Measurements from ENCODE around the gene SEMA4B.

SEMA4B gene

DNA sequence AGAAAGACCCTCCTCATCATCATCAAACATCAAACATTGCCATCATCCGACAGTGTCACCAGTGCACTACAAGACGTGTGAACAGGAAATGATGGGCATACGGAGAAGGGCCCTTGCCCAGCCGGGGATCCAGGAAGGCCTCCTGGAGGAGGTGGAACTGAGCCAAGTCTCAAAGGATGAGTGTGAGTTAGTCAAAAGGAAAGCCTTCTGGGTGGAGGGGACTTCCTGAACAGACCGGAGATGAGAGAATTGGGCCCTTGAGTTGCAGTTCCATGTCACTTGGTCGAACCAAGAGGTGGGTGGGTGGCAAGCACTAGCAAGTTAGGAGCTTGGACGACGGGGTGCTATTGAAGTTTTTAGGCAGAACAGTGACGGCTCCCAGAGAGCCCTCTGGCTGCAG is 8.5 kb downstream of the SEMA4B start:
- H3K36me3 Mint-ChIP-seq = no peaks in the 10 kb centered on the region
- peaks cover 12% of the 10 kb centered on the region for H3K4me1 Mint-ChIP-seq (ENCODE audit: low read depth)

GRCh38 chr15:90210593-90210992 is 9.5 kb downstream of the SEMA4B start:
- Mint-ChIP-seq H3K4me1 (ENCODE audit: low read depth) (peaks cover 13% of the 10 kb centered on the region), H3K9me3 (ENCODE audit: low read depth) (no peaks in the 10 kb centered on the region), H3K4me3 (no peak overlapping the region), H3K27me3 (no peaks in the 10 kb centered on the region), H3K27ac (no peak overlapping the region), H3K36me3 (no peaks in the 10 kb centered on the region)

More for the DNA sequence above, 8.5 kb downstream of the SEMA4B start:
- Mint-ChIP-seq H3K9me3 (ENCODE audit: low read depth) (no peaks in the 10 kb centered on the region), H3K4me3 (no peak overlapping the region), H3K27ac (no peak overlapping the region), H3K27me3 (no peaks in the 10 kb centered on the region)

- H3K36me3 Mint-ChIP-seq = no peaks in the 10 kb centered on the region
- H3K9me3 Mint-ChIP-seq (ENCODE audit: low read depth) = no peaks in the 10 kb centered on the region
- no peak overlapping the region for H3K4me3 Mint-ChIP-seq
- H3K27ac Mint-ChIP-seq = no peak overlapping the region
- H3K4me1 Mint-ChIP-seq (ENCODE audit: low read depth) = peaks cover 13% of the 10 kb centered on the region
- no peaks in the 10 kb centered on the region for H3K27me3 Mint-ChIP-seq
Observed at GRCh38 chr15:90211009-90211408, 9.9 kb downstream of the SEMA4B start.

DNA sequence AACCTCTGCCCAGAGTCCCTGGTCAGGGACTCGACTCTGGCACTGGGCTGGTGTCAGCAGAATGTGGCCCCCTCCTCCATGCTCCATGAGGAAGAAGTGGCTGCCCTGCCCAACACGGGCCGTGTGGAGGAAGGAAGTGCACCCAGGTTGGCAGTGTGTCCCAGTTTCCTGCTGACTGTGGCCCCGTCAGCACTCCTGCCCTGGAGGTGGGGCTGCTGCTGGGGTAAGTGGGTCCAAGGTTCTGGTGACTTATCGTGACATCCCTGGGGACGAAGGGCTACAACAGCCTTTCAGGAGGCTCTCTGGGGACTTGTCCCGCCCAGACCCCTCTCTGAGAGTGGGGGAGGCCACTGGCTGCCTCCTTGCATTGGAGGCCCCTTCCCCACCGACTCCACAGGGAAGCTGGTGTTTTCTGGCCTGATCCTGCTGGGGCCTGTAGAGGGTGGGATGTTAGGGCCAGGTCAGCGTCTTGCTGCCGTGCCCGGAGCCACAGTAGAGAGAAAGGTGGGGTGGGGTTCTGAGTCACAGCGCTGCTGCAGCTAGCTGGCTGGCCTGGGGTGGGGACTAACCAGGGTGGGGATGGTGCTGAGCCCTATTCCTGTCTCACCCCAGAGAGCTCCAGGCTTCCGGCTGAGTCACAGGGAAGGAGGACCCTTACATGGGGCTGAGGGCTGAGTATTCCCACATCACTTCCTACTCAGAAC is 10.5 kb downstream of the SEMA4B start:
- Mint-ChIP-seq H3K9me3 (ENCODE audit: low read depth) (no peaks in the 10 kb centered on the region), H3K36me3 (no peaks in the 10 kb centered on the region), H3K27ac (no peak overlapping the region), H3K4me3 (no peak overlapping the region), H3K4me1 (ENCODE audit: low read depth) (peaks cover 13% of the 10 kb centered on the region), H3K27me3 (no peaks in the 10 kb centered on the region)

- H3K27me3 Mint-ChIP-seq = no peaks in the 10 kb centered on the region
- no peak overlapping the region for H3K4me3 Mint-ChIP-seq
Observed at GRCh38 chr15:90212221-90213098, 11.3 kb downstream of the SEMA4B start.

DNA sequence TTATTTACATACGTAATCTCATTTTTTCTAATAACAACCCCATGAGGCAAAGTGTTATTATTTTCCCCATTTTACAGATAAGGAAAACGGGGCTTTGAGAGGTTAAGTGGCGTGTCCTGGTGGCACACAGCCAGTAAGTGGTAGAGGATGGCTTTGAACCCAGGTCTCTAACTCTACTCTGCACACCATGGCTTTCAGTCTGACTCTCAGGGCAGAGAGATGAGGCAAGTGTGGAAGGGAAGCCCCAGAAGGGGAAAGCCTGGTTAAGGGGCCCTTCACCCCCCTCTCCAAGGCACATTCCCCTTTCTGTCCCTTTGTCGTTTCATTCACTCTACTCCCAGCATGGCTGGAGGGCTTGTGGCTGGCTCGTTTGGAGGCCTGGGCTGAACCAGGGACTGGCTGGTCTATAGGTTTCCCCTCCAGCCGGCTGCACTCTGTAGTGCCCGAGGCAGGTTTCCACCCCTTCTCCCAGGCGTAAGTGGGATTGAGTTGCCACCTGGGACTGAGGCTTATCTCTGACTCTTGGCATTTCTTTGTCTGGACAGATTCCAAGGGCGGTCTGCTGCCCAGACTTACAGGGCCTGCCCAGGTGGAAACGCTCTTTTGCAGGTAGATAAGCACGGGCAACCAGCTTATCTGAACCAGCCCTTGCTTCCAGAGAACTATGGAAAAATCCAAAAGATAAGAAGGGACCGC is 12.1 kb downstream of the SEMA4B start:
- Mint-ChIP-seq H3K4me1 (ENCODE audit: low read depth) (peaks cover 13% of the 10 kb centered on the region), H3K9me3 (ENCODE audit: low read depth) (no peaks in the 10 kb centered on the region), H3K27me3 (no peaks in the 10 kb centered on the region), H3K27ac (no peak overlapping the region), H3K36me3 (no peaks in the 10 kb centered on the region), H3K4me3 (no peak overlapping the region)

More at GRCh38 chr15:90212221-90213098, 11.3 kb downstream of the SEMA4B start:
- H3K9me3 Mint-ChIP-seq (ENCODE audit: low read depth) = no peaks in the 10 kb centered on the region
- no peaks in the 10 kb centered on the region for H3K36me3 Mint-ChIP-seq
- no peak overlapping the region for H3K27ac Mint-ChIP-seq
- peaks cover 13% of the 10 kb centered on the region for H3K4me1 Mint-ChIP-seq (ENCODE audit: low read depth)

- Mint-ChIP-seq H3K36me3 (no peaks in the 10 kb centered on the region), H3K4me3 (no peak overlapping the region), H3K27ac (no peak overlapping the region), H3K9me3 (ENCODE audit: low read depth) (no peaks in the 10 kb centered on the region), H3K4me1 (ENCODE audit: low read depth) (peaks cover 16% of the 10 kb centered on the region), H3K27me3 (no peaks in the 10 kb centered on the region)
Observed at GRCh38 chr15:90213818-90214204, 12.7 kb downstream of the SEMA4B start.

GRCh38 chr15:90214553-90215196 is 13.5 kb downstream of the SEMA4B start:
- Mint-ChIP-seq H3K27ac (no peak overlapping the region), H3K36me3 (no peaks in the 10 kb centered on the region), H3K9me3 (ENCODE audit: low read depth) (no peaks in the 10 kb centered on the region), H3K4me3 (no peak overlapping the region), H3K4me1 (ENCODE audit: low read depth) (peaks cover 20% of the 10 kb centered on the region), H3K27me3 (no peaks in the 10 kb centered on the region)

GRCh38 chr15:90217671-90218394 is 16.7 kb downstream of the SEMA4B start:
- Mint-ChIP-seq H3K4me3 (no peak overlapping the region), H3K36me3 (no peaks in the 10 kb centered on the region), H3K9me3 (ENCODE audit: low read depth) (no peaks in the 10 kb centered on the region), H3K4me1 (ENCODE audit: low read depth) (peaks cover 10% of the 10 kb centered on the region), H3K27me3 (no peaks in the 10 kb centered on the region), H3K27ac (no peak overlapping the region)

DNA sequence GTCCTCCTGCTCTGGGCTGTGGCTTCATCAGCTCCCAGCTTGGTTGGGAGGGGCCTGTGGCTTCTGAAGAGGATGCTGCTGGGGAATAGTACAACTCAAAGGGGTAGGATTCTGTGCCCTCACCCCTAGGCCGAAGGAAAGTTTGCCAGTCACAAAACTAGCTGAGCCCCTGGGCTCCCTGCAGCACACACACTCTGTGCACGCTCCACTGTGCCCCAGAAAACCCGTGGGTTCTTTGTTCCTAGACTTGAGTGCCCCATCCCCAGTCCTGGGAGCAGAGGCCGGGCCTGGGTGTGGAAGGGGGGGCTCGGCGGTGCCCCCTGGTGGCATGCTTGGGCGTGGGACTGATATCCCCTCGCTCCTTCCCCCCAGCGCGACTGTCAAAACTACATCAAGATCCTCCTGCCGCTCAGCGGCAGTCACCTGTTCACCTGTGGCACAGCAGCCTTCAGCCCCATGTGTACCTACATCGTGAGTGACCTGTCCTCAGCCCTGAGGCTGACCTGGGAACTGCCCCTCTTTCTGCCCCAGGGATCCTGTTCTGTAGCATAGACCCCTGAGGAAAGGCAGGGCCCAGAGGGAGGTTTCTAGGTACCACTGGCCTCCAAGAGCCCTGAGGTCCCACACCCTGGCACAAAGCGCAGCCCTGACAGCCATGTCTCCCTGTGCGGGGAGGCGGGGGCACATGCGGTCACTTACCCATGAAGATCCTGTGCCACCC is 18.5 kb downstream of the SEMA4B start:
- H3K27me3 Mint-ChIP-seq = no peaks in the 10 kb centered on the region
- peaks cover 10% of the 10 kb centered on the region for H3K4me1 Mint-ChIP-seq (ENCODE audit: low read depth)
- no peak overlapping the region for H3K4me3 Mint-ChIP-seq
- H3K9me3 Mint-ChIP-seq (ENCODE audit: low read depth) = no peaks in the 10 kb centered on the region
- H3K36me3 Mint-ChIP-seq = no peaks in the 10 kb centered on the region
- no peak overlapping the region for H3K27ac Mint-ChIP-seq

GRCh38 chr15:90221246-90221900 is 20.2 kb downstream of the SEMA4B start:
- H3K9me3 Mint-ChIP-seq (ENCODE audit: low read depth) = no peaks in the 10 kb centered on the region
- H3K27me3 Mint-ChIP-seq = no peaks in the 10 kb centered on the region
- peaks cover 8% of the 10 kb centered on the region for H3K4me1 Mint-ChIP-seq (ENCODE audit: low read depth)
- H3K36me3 Mint-ChIP-seq = no peaks in the 10 kb centered on the region
- no peak overlapping the region for H3K4me3 Mint-ChIP-seq
- H3K27ac Mint-ChIP-seq = no peak overlapping the region

- Mint-ChIP-seq H3K9me3 (ENCODE audit: low read depth) (no peaks in the 10 kb centered on the region), H3K27ac (no peak overlapping the region), H3K27me3 (no peaks in the 10 kb centered on the region), H3K4me1 (ENCODE audit: low read depth) (peaks cover 8% of the 10 kb centered on the region), H3K36me3 (no peaks in the 10 kb centered on the region), H3K4me3 (no peak overlapping the region)
Observed at GRCh38 chr15:90222547-90222946, 21.4 kb downstream of the SEMA4B start.

GRCh38 chr15:90223441-90224165 is 22.5 kb downstream of the SEMA4B start:
- no peaks in the 10 kb centered on the region for H3K36me3 Mint-ChIP-seq

More at GRCh38 chr15:90223441-90224165, 22.5 kb downstream of the SEMA4B start:
- Mint-ChIP-seq H3K4me3 (no peak overlapping the region), H3K9me3 (ENCODE audit: low read depth) (no peaks in the 10 kb centered on the region), H3K27me3 (no peaks in the 10 kb centered on the region), H3K4me1 (ENCODE audit: low read depth) (peaks cover 7% of the 10 kb centered on the region), H3K27ac (no peak overlapping the region)

All from activated naive CD8-positive, alpha-beta T cell (primary cell).